A549 (cell line): Measurements from ENCODE around the gene SIRT7. TPM values are rescaled to one million over a fixed set of nuclear protein-coding genes. Genes with fewer than 3 reads are reported as not detected.

Source experiments
- ATAC-seq, 2 experiments: fragments of 200-7000 bp in 1 of 2; fragments of >200 bp in 1 of 2; cut with Nextera tagmentation in 1 of 2; cut with Tn5 transposase in 1 of 2; 3 replicates each; pipeline versions ENCODE4 v1.8.0 to v1.9.1; 2018 to 2020; ENCODE audit warnings: mild to moderate bottlenecking in 1 of 2, moderate library complexity in 1 of 2
- CTCF ChIA-PET: fragments of 300-600 bp; sonication (Branson Sonifier 250); formaldehyde crosslinking; extraction: SDS; loops from one replicate; lab custom pipeline; 2021; ENCODE audit warnings: antibody characterized with exemption, inconsistent platforms; lab: Yijun Ruan, JAX
- POLR2A ChIA-PET: fragments of 350-600 bp; formaldehyde crosslinking; extraction: SDS; loops from one replicate; lab custom pipeline; 2021; ENCODE audit warnings: antibody characterized with exemption, inconsistent platforms; lab: Yijun Ruan, JAX
- DNase-seq, 2 experiments: peaks; one replicate each; pipeline versions ENCODE4 v3.0.0 to v3.0.0-alpha.2; 2011 to 2016; ENCODE audit warnings: low read depth in 1 of 2, low spot score in 1 of 2
- FAIRE-seq: peaks from 2 replicates; lab custom pipeline; 2011; peaks lifted over from hg19 to GRCh38; lab: Jason Lieb, UNC
- H3K27ac ChIP-seq, 2 experiments: fragments of >200 bp; sonication (Bioruptor Twin); formaldehyde crosslinking; 3 replicates each; pipeline ENCODE4 v1.5.1; 2016 to 2017
- H3K4me1 ChIP-seq: fragments of >200 bp; sonication (Bioruptor Twin); formaldehyde crosslinking; 3 replicates; pipeline ENCODE4 v1.6.1; 2016
- H3K4me2 ChIP-seq: fragments of >200 bp; sonication (Bioruptor Twin); formaldehyde crosslinking; 3 replicates; pipeline ENCODE4 v1.6.1; 2016
- H3K4me3 ChIP-seq: fragments of >200 bp; sonication (Bioruptor Twin); formaldehyde crosslinking; 3 replicates; pipeline ENCODE4 v1.5.1; 2016
- H3K9me3 ChIP-seq: fragments of >200 bp; sonication (Bioruptor Twin); formaldehyde crosslinking; 3 replicates; pipeline ENCODE4 v1.6.1; 2016
- BCL3 ChIP-seq: fragments of >200 bp; sonication (Bioruptor Twin); formaldehyde crosslinking; IDR thresholded peaks from 3 replicates; pipeline ENCODE4 v1.6.1; 2016
- CBX2 ChIP-seq: fragments of 200-600 bp; sonication (generic); IDR thresholded peaks from 2 replicates; pipeline ENCODE4 v1.6.1; 2016; ENCODE audit warnings: low read depth, mild to moderate bottlenecking, borderline replicate concordance
- CHD2 ChIP-seq: fragments of 150-350 bp; IDR thresholded peaks from 2 replicates; pipeline ENCODE4 v1.6.1; 2014; ENCODE audit warnings: low read length; ENCODE audit not compliant: partially characterized antibody
- CTCF ChIP-seq: fragments of >200 bp; sonication (Bioruptor Twin); formaldehyde crosslinking; IDR thresholded peaks from 3 replicates; pipeline ENCODE4 v1.5.1; 2016
- E2F6 ChIP-seq: IDR thresholded peaks from 2 replicates; pipeline ENCODE4 v1.6.1; 2012; ENCODE audit warnings: low read depth, borderline replicate concordance
- EHMT2 ChIP-seq: fragments of 200-600 bp; sonication (generic); IDR thresholded peaks from 2 replicates; pipeline ENCODE4 v1.6.1; 2016; ENCODE audit warnings: antibody characterized with exemption, low read depth, mild to moderate bottlenecking, moderate library complexity
- ESRRA ChIP-seq: fragments of 150-350 bp; IDR thresholded peaks from 2 replicates; pipeline ENCODE4 v1.6.1; 2014; ENCODE audit warnings: mild to moderate bottlenecking, low read length, borderline replicate concordance
- FOXS1 ChIP-seq: fragments of 250-450 bp; sonication (Bioruptor Pico); IDR thresholded peaks from 2 replicates; pipeline ENCODE4 v1.5.0; 2020; ENCODE audit warnings: mild to moderate bottlenecking, moderate library complexity
- HOXB5 ChIP-seq: fragments of 250-450 bp; sonication (Bioruptor Pico); IDR thresholded peaks from 2 replicates; pipeline ENCODE4 v1.5.0; 2020; ENCODE audit warnings: mild to moderate bottlenecking, moderate library complexity
- NFE2L2 ChIP-seq: fragments of 150-350 bp; conservative IDR thresholded peaks from 2 replicates; pipeline ENCODE4 v1.6.1; 2014; ENCODE audit warnings: low read length
- NR3C1 ChIP-seq: fragments of >200 bp; sonication (Bioruptor Twin); formaldehyde crosslinking; IDR thresholded peaks from 3 replicates; pipeline ENCODE4 v1.6.1; 2017
- POLR2A ChIP-seq: IDR thresholded peaks from 2 replicates; pipeline ENCODE4 v1.6.1; 2012; ENCODE audit warnings: mild to moderate bottlenecking, low read length
- POLR2AphosphoS2 ChIP-seq: conservative IDR thresholded peaks from 2 replicates; pipeline ENCODE4 v1.6.1; 2012; ENCODE audit warnings: low read length, improper control_type of control experiment, inconsistent platforms
- RARB ChIP-seq: fragments of 250-450 bp; sonication (Bioruptor Pico); IDR thresholded peaks from 2 replicates; pipeline ENCODE4 v1.8.0; 2021; ENCODE audit warnings: mild to moderate bottlenecking, moderate library complexity
- RNF2 ChIP-seq: fragments of 200-600 bp; sonication (generic); IDR thresholded peaks from 2 replicates; pipeline ENCODE4 v1.6.1; 2016; ENCODE audit warnings: low read depth, mild to moderate bottlenecking, antibody characterized with exemption, moderate library complexity, borderline replicate concordance
- SREBF2 ChIP-seq: fragments of 450-650 bp; IDR thresholded peaks from 2 replicates; pipeline ENCODE4 v1.6.1; 2014; ENCODE audit warnings: mild to moderate bottlenecking, moderate library complexity
- TFCP2L1 ChIP-seq: fragments of 250-450 bp; sonication (Bioruptor Pico); IDR thresholded peaks from 2 replicates; pipeline ENCODE4 v1.5.0; 2021; ENCODE audit warnings: mild to moderate bottlenecking
- ZC3H11A ChIP-seq: fragments of 450-650 bp; IDR thresholded peaks from 2 replicates; pipeline ENCODE4 v1.6.1; 2014; ENCODE audit warnings: antibody characterized with exemption, mild to moderate bottlenecking
- ZNF302 ChIP-seq: fragments of 250-450 bp; sonication (Bioruptor Pico); IDR thresholded peaks from 2 replicates; pipeline ENCODE4 v1.9.0; 2021; ENCODE audit warnings: inconsistent platforms, mild to moderate bottlenecking, moderate library complexity
- WGBS: methylation state at CpG from one replicate; pipeline ENCODE4 v1.1.6; 2017; ENCODE audit errors: missing lambda C conversion rate; 5-methylcytosine and 5-hydroxymethylcytosine counted together
- polyA plus RNA-seq, 4 experiments: library from polyadenylated mRNA; depleted of rRNA in 3 of 4; stranded (reverse); fragments of >200 nt; fragmentation: RNase III in 1 of 4; extraction: RNeasy Plus Mini Kit Qiagen cat#74134 plus additional on column Dnase treatment in 1 of 4; gene quantifications; 2 replicates in 3 of 4; 3 replicates in 1 of 4; pipeline ENCODE4 v1.2.3, GENCODE V29; 2011 to 2017
- TF ChIP-seq, protein P1 (sequence below): fragments of 450-650 bp; IDR thresholded peaks from 2 replicates; pipeline ENCODE4 v1.6.1; 2014; ENCODE audit warnings: antibody characterized with exemption
- TF ChIP-seq, protein P2 (sequence below): IDR thresholded peaks from 2 replicates; pipeline ENCODE4 v1.6.1; 2012
- TF ChIP-seq, protein P3 (sequence below): fragments of 200-600 bp; sonication (generic); IDR thresholded peaks from 2 replicates; pipeline ENCODE4 v1.6.1; 2016; ENCODE audit warnings: antibody characterized with exemption, mild to moderate bottlenecking, moderate library complexity

SIRT7 gene
- polyA plus RNA-seq, 2 of the 4 experiments (the other 2 are of a cell fraction), result 9.8 to 35.2 TPM

GRCh38 chr17:81967244-81967532, 49.2 kb upstream of the SIRT7 start:
- TF ChIP-seq, protein P1, sequence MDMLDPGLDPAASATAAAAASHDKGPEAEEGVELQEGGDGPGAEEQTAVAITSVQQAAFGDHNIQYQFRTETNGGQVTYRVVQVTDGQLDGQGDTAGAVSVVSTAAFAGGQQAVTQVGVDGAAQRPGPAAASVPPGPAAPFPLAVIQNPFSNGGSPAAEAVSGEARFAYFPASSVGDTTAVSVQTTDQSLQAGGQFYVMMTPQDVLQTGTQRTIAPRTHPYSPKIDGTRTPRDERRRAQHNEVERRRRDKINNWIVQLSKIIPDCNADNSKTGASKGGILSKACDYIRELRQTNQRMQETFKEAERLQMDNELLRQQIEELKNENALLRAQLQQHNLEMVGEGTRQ, result no peak
- TF ChIP-seq TFCP2L1 (CRISPR knock-in tag) (no peak), POLR2AphosphoS2 (no peak), SREBF2 (no peak), CBX2 (no peak), CHD2 (no peak), RNF2 (no peak), E2F6 (no peak), NFE2L2 (no peak), ZC3H11A (no peak), CTCF (no peak), BCL3 (no peak), RARB (CRISPR knock-in tag) (no peak), EHMT2 (no peak), FOXS1 (CRISPR knock-in tag) (no peak), HOXB5 (CRISPR knock-in tag) (no peak), POLR2A (no peak), NR3C1 (no peak), ZNF302 (CRISPR knock-in tag) (no peak)
- TF ChIP-seq, protein P2, sequence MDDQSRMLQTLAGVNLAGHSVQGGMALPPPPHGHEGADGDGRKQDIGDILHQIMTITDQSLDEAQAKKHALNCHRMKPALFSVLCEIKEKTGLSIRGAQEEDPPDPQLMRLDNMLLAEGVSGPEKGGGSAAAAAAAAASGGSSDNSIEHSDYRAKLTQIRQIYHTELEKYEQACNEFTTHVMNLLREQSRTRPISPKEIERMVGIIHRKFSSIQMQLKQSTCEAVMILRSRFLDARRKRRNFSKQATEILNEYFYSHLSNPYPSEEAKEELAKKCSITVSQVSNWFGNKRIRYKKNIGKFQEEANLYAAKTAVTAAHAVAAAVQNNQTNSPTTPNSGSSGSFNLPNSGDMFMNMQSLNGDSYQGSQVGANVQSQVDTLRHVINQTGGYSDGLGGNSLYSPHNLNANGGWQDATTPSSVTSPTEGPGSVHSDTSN, result no peak
- TF ChIP-seq, all 56 proteins: peak for 0
- ATAC-seq, result peak in 1 of 2 experiments; percentile 2; a peak in 1 of 6 replicates
- ChIA-PET POLR2A (interaction anchor here (1.5 kb wide), 1 partner anchor 10 kb away, joined by 3 read pairs; the partner anchor contains the start of gene ASPSCR1), CTCF (interaction anchor here (1.0 to 10.9 kb wide), 7 partner anchors 7 to 98 kb away, joined by 3 to 794 read pairs (median 6); partner anchors contain the start of genes CENPX, DCXR, LRRC45 and MAFG)
- Histone ChIP-seq H3K4me2 (peak overlapping the region; percentile 72; the same call in 1 of the 3 replicates), H3K4me3 (no peak overlapping the region), H3K27ac (peak overlapping the region; percentile 65 to 85; a peak in 5 of 6 replicates), H3K4me1 (peaks cover 19% of the 10 kb centered on the region), H3K9me3 (peaks cover 9% of the 10 kb centered on the region; the same call in 2 of the 3 replicates)
- FAIRE-seq, result no peak
- WGBS, result 77% methylated on average over 3 of the region's 5 CpGs
- no peak for DNase-seq

DNA sequence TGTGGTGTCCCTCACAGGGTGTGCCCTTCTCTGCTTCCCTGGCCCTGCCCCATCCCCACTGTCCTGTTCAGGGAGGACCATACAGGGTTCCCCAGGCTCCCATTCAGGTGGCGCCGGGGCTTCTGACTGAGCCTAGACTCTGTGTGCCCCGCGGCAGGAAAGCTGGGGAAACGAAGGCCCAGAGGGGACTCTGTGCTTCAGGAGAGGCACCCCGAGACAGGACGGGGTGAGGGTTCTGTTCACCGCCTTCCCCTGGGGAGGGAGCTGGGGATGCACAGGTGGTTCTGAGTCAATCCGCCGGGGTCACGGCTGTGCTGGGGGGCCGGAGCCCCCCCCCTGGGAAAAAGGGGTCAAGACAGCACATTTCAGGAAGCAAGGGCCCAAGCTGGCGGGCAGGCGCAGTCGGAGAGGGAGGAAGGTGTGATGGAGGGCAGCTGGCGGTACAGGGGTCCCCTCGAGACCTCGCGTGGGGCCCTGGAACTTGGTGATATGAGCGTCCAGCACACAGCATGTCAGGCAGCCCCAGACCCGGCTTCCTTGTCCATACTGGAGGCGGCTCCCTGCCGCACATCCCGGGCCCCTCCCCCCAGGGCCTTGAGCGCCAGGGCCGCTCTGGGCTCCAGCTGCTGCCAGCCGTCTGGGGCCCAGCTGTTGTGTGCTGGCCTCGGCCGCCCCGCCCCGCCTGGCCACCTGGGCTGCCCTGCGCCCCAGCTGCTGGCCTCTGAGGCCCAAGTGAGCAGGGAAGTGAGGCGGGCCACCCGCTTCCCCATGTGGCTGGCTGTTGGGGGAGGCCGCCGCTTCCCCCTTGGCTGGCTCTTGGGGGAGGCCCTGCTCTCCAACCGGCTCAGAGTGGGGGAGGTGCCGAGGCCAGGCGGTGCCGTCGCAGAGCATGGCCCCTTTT, 48.6 kb upstream of the SIRT7 start:
- Histone ChIP-seq H3K4me3 (no peak overlapping the region), H3K9me3 (0 out of 3 replicates have a peak, but pooled peaks cover 5% of the 10 kb centered on the region), H3K27ac (peak overlapping the region in 1 of 2 experiments; percentile 85; a peak in 1 of 6 replicates), H3K4me1 (peaks cover 19% of the 10 kb centered on the region), H3K4me2 (no peak overlapping the region)
- DNase-seq, result no peak
- WGBS, result 89% methylated on average over 36 of the region's 41 CpGs
- TF ChIP-seq ESRRA (no peak), NFE2L2 (no peak)
- TF ChIP-seq, protein P3, sequence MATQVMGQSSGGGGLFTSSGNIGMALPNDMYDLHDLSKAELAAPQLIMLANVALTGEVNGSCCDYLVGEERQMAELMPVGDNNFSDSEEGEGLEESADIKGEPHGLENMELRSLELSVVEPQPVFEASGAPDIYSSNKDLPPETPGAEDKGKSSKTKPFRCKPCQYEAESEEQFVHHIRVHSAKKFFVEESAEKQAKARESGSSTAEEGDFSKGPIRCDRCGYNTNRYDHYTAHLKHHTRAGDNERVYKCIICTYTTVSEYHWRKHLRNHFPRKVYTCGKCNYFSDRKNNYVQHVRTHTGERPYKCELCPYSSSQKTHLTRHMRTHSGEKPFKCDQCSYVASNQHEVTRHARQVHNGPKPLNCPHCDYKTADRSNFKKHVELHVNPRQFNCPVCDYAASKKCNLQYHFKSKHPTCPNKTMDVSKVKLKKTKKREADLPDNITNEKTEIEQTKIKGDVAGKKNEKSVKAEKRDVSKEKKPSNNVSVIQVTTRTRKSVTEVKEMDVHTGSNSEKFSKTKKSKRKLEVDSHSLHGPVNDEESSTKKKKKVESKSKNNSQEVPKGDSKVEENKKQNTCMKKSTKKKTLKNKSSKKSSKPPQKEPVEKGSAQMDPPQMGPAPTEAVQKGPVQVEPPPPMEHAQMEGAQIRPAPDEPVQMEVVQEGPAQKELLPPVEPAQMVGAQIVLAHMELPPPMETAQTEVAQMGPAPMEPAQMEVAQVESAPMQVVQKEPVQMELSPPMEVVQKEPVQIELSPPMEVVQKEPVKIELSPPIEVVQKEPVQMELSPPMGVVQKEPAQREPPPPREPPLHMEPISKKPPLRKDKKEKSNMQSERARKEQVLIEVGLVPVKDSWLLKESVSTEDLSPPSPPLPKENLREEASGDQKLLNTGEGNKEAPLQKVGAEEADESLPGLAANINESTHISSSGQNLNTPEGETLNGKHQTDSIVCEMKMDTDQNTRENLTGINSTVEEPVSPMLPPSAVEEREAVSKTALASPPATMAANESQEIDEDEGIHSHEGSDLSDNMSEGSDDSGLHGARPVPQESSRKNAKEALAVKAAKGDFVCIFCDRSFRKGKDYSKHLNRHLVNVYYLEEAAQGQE, result no peak
- POLR2A ChIA-PET, result interaction anchor here (1.5 kb wide), 1 partner anchor 10 kb away, joined by 3 read pairs; the partner anchor contains the start of gene ASPSCR1
- no peak for FAIRE-seq
- ATAC-seq, result peak; percentile 3 to 6; a peak in 3 of 6 replicates
- CTCF ChIA-PET, result interaction anchor here (1.0 to 10.9 kb wide), 8 partner anchors 7 to 186 kb away, joined by 3 to 794 read pairs (median 5); partner anchors contain the start of genes CENPX, DCXR, LRRC45 and MAFG
